ENCODE data around the gene C2CD2L.

DNA sequence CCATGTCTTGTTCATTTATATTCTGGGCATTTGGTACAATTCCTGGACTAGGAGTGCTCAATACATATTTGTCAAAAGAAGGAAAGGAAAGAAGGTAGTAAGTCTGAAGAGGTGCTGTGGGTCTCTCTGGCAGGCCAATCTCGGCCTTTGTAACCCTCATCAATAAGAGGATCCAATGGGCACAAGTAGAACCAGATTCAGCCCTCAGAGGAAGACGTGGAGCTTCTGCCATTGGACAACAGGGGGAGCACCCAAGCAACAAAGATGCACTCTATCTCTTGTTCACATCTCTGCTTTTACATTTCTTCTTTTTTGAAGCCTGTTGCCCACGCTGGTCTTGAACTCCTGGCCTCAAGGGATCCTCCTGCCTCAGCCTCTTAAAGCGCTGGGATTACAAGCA is 41.8 kb upstream of the C2CD2L start:
- TF ChIP-seq CTCF (IDR thresholded peaks at IDR 0.05) (peak; percentile 55), SIN3A (IDR thresholded peaks at IDR 0.05; ENCODE audit: borderline replicate concordance, low read depth, low read length) (no peak), CHD2 (IDR thresholded peaks at IDR 0.05; ENCODE audit: low read length, partially characterized antibody) (no peak)
- TF ChIP-seq, protein P1, sequence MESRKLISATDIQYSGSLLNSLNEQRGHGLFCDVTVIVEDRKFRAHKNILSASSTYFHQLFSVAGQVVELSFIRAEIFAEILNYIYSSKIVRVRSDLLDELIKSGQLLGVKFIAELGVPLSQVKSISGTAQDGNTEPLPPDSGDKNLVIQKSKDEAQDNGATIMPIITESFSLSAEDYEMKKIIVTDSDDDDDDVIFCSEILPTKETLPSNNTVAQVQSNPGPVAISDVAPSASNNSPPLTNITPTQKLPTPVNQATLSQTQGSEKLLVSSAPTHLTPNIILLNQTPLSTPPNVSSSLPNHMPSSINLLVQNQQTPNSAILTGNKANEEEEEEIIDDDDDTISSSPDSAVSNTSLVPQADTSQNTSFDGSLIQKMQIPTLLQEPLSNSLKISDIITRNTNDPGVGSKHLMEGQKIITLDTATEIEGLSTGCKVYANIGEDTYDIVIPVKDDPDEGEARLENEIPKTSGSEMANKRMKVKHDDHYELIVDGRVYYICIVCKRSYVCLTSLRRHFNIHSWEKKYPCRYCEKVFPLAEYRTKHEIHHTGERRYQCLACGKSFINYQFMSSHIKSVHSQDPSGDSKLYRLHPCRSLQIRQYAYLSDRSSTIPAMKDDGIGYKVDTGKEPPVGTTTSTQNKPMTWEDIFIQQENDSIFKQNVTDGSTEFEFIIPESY (IDR thresholded peaks at IDR 0.05; ENCODE audit: borderline replicate concordance, low read depth), result no peak

Data from SK-N-SH (cell line).